ENCODE results near the gene NAT8L. TPM values are rescaled to one million over a fixed set of nuclear protein-coding genes. Genes with fewer than 3 reads are reported as not detected.

NAT8L gene
- total RNA-seq, 2 experiments from 2014 or later: 0.07 TPM; not detected in 1

DNA sequence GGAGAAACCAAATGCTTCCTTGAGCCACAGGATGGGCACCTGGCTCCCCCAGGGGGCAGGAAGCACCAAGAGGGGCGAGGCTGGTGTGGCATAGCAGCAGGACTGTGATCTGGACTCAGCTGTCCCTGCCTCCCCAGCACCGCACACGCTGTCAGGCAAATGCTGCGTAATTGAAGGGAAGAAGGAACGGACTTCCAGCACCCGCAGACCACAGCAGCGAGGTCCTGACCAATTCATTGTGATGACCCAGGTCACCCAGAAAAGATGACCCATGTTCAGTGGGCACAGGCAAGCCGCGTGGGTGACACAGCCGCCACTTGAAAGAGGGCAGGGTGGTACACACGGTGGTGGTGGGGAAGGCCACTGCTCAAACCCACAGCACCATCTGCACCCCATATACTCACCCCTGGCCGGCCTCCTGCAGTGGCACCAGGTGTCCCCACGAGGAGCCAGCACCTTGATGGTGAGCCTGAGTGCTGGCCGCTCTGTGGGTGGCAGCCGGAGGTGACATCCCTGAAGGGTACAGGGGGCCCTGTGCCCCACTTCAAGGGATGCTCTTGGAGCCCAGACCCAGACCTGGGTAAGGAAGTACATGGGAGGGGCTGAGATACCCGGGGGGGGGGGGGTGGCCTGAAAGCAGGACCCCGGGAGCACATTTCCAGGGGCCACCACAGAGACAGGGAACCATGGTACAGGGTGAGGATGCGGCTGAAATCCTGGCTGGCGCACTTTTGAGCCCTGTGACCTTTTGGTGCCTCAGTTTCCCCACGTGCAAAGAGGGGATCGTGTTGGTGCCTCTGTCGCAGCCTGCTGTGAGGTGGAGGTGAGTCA is 11.5 kb downstream of the NAT8L start:
- Mint-ChIP-seq H3K36me3 (ENCODE audit: low read depth) (no peaks in the 10 kb centered on the region), H3K4me1 (no peaks in the 10 kb centered on the region), H3K4me3 (no peak overlapping the region)

DNA sequence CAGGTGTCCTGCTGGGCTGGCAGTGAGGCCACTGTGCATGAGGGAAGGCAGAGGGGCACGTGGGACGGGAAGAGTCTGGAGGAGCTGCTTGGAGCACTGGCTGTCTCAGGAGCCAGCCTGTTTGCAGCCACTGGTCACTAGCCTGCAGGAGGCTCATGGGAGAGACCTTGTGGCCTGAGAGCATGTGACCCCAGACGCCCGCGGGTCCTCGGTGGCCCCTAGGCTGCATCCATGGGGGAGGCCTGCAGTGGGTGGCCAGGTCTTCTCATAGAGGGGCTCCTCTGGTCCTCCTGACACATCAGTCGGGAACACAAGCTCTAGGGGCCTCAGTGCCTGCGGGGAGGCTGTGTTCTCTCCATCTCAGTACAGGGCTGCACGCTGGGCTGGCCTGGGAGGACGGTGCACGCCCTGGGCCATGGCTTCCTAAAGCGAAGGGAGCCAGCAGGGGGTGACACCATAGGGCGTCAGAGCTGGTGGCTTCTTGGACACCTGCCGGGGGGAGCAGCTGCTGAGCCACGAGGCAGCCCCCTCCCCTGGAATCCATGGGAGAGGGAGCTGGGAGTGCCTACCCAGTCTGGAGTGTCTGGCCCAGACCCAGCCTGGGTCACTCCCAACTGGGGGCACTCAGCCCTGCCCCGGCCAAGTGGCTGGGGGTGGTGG is 12.3 kb downstream of the NAT8L start:
- Mint-ChIP-seq H3K27me3 (no peaks in the 10 kb centered on the region), H3K36me3 (ENCODE audit: low read depth) (no peaks in the 10 kb centered on the region), H3K9me3 (no peaks in the 10 kb centered on the region), H3K27ac (no peak overlapping the region), H3K4me1 (no peaks in the 10 kb centered on the region), H3K4me3 (no peak overlapping the region)
- CTCF ChIA-PET: interaction anchor here (0.6 to 1.2 kb wide), 2 partner anchors 8 to 124 kb away, joined by 3 to 4 read pairs; no protein-coding TSS in a partner anchor
- POLR2A ChIA-PET: no interaction called here
- DNase-seq: no peak

More for the DNA sequence above, 11.5 kb downstream of the NAT8L start:
- Mint-ChIP-seq H3K9me3 (no peaks in the 10 kb centered on the region), H3K27ac (no peak overlapping the region), H3K27me3 (no peaks in the 10 kb centered on the region)
- ChIA-PET POLR2A (no interaction called here), CTCF (no interaction called here)
- DNase-seq: no peak

DNA sequence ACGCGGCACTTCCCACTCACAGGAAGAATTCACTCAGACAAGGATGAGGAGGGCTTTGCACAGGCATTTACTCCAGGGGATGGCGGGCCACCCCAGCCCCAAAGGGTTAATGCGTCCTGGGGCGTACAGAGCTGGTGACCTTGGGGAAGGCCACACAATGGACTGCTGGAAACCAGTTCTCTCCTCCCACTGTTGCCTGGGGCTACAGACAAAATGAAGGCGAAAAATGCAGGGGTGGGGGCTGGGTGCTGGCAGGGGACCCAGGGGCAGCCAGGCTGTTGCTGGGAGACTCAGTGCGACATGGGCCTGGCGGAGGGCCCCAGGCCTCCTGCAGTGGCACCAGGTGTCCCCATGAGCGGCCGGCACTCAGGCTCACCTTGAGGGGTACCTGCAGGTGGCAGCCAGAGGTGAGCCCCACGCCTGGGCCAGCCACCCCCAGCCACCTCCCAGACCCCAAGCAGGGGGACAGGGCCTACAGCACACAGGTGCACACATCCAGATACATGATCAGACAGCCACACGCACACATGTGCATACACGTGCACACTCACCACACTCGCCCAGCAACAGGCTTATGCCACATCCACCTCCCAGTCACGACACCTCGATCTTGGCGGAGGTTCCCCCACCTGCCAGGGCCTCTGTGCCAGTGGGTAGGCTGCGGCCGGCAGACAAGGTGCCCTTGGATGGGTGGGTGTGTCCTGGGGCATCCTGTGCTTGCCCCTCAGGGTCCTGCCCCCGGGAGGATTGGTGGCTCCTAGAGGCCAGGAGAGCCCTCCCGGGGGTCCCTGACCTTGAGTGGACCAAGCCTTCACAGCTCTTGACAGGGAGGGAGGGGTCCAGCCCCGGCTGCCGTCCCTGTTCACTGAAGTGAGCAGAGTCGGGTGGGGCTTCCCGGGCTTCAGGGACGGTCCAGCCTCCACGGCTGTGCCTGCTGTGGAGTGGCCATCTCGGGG is 13.1 kb downstream of the NAT8L start:
- Mint-ChIP-seq H3K36me3 (ENCODE audit: low read depth) (no peaks in the 10 kb centered on the region), H3K27me3 (no peaks in the 10 kb centered on the region), H3K4me1 (no peaks in the 10 kb centered on the region), H3K9me3 (no peaks in the 10 kb centered on the region), H3K27ac (no peak overlapping the region), H3K4me3 (no peak overlapping the region)
- CTCF ChIA-PET: interaction anchor here (0.6 to 1.2 kb wide), 2 partner anchors 9 to 123 kb away, joined by 3 to 4 read pairs; no protein-coding TSS in a partner anchor
- POLR2A ChIA-PET: no interaction called here
- no peak for DNase-seq

DNA sequence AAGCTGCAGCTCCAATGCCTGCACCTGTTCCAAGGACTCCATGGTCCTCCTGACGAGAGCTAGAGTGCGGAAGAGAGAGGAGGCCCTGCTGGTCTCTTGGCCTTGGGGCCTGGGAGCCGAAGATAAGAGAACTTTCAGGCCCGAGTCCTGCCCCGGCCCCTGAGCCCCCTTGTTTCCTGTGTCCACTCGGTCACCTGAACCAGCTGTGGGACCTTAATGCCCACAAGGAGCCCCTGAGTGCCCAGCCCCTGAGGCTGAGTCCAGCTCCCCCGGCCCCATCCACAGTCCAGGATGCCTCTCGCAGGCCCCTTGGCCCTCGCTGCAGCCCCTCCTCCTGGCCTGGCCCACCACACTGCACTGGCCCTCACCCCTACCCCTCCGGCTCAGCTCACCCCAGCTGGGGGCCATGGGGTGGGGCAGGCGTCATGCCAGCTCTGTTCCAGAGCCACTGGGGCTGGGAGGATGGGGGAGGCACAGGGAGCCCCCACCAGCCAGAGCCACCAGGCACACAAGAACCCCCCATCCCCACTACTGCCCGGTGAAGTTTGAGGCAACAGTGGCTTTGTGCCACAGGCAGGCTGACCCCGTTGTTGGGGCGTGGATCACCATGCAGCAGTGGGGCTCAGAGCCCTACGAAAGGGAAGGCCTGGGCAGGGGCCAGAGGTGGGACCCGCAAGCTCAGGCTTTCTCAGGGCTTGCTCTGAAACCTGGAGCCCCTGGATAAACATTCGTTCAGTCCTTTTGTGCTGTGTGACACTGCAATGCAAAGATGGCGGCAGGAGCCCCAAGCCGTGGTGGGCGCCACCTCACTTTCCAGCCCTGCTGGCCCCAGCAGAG is 14.1 kb downstream of the NAT8L start:
- Mint-ChIP-seq H3K9me3 (no peaks in the 10 kb centered on the region), H3K4me3 (no peak overlapping the region), H3K27me3 (no peaks in the 10 kb centered on the region), H3K27ac (no peak overlapping the region), H3K4me1 (no peaks in the 10 kb centered on the region), H3K36me3 (ENCODE audit: low read depth) (no peaks in the 10 kb centered on the region)
- no peak for DNase-seq
- ChIA-PET CTCF (interaction anchor here (1.2 kb wide), 1 partner anchor 10 kb away, joined by 3 read pairs; no protein-coding TSS in a partner anchor), POLR2A (interaction anchor here (0.6 kb wide), 1 partner anchor 83 kb away, joined by 6 read pairs; no protein-coding TSS in a partner anchor)

DNA sequence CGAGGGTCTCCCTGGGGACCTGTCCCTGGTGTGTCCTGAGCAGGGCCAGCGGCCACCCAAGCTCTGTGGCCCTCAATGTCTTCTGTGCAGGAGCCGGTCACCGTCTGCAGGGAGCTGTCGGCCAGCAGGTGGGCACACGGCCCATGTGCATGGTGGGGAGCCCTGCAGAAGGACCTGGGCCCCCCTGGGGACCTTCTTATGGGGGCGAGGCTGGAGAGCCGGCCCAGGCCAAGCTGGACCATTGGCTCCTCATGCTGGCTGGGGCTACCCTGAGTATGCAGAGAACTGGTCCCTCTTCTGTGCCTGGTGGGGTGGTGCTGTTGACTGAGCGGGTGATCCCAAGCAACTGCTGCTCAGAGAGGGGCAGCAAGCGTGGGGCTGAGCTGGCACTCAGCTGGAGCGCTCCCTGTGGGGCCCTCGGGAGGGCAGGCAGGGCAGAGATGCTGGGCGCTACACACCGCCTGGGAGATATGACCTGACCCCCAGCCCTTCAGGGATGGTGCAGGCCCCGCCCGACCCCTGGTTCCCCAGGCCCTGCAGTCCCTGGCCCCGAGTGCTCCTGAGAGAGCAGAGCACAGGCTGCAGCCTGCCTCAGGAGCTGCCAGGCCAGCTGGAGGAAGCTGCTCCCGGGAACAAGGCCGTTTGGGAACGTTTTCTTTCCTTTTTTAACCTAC is 14.8 kb downstream of the NAT8L start:
- CTCF ChIA-PET: interaction anchor here (1.5 kb wide), 1 partner anchor 14 kb away, joined by 6 read pairs; no protein-coding TSS in a partner anchor
- H3K27ac Mint-ChIP-seq: no peak overlapping the region
- no peaks in the 10 kb centered on the region for H3K27me3 Mint-ChIP-seq
- no peaks in the 10 kb centered on the region for H3K9me3 Mint-ChIP-seq
- H3K4me1 Mint-ChIP-seq: no peaks in the 10 kb centered on the region
- POLR2A ChIA-PET: interaction anchor here (0.6 kb wide), 1 partner anchor 82 kb away, joined by 6 read pairs; no protein-coding TSS in a partner anchor
- no peak for DNase-seq
- H3K36me3 Mint-ChIP-seq (ENCODE audit: low read depth): no peaks in the 10 kb centered on the region
- H3K4me3 Mint-ChIP-seq: no peak overlapping the region

DNA sequence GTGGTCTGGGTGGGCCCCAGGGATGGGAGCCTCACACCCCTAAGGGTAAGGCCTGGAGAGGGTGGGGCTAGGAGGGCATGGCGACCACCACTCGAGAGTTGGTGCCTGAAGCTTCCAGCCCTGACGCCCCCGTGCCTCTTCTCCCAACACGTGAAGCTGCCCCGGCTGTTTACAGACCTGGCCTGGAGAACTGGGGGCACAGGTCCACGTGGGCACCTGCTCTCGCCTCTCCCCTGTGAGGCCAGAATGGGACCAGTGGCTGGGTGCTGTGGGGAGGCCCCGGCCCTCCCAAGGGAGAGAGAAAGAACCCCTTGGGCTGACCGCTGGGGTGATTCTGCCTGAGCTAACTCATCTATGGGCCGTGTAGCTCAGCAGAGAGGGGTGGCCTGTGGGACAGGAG is 15.5 kb downstream of the NAT8L start:
- no peaks in the 10 kb centered on the region for H3K36me3 Mint-ChIP-seq (ENCODE audit: low read depth)
- H3K4me3 Mint-ChIP-seq: no peak overlapping the region
- no peaks in the 10 kb centered on the region for H3K4me1 Mint-ChIP-seq
- H3K27ac Mint-ChIP-seq: no peak overlapping the region
- no peaks in the 10 kb centered on the region for H3K27me3 Mint-ChIP-seq
- ChIA-PET CTCF (interaction anchor here (1.5 kb wide), 1 partner anchor 14 kb away, joined by 6 read pairs; no protein-coding TSS in a partner anchor), POLR2A (no interaction called here)
- no peaks in the 10 kb centered on the region for H3K9me3 Mint-ChIP-seq
- no peak for DNase-seq

DNA sequence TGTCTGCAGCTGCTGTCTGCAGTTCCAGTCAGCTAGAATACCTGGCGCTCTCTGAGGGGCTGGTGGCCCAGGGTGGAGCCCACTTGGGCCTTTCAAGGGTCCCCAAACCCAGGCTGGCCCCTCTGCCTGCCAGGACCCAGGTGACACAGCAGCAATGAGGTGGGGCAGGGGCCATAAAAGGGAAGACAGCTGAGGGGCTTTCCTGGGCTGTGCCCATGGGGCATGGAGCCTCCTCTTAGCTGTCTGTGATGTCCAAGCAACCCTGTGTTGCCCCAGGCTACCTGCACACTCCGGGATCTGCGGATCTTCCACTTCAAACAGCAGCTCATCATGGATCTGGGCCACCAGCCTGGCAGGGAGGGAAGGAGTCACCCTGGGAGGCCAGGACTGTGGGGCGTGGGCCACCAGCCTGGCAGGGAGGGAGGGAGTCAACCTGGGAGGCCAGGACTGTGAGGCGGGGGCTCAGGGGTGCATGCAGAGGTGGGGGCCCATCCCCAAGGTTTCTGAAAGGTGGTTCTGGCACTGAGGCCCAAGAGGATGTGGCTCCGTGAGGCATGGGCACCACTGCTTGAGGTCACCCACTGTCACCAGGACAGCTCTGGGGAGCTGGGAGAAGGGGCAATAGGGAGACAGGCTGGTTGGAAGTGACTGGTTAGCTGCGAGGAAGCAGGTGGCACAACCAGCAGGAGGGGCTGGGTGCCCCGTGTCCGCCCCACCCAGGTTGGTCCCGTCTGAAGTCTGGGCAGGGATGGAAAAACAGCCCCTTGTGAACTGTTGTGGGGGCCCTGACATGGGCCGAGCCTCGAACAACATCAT is 16.3 kb downstream of the NAT8L start:
- POLR2A ChIA-PET: no interaction called here
- CTCF ChIA-PET: interaction anchor here (0.6 to 1.5 kb wide), 2 partner anchors 13 to 144 kb away, joined by 3 to 6 read pairs; no protein-coding TSS in a partner anchor
- H3K4me1 Mint-ChIP-seq: no peaks in the 10 kb centered on the region
- H3K9me3 Mint-ChIP-seq: no peaks in the 10 kb centered on the region
- H3K4me3 Mint-ChIP-seq: no peak overlapping the region
- DNase-seq: no peak
- no peaks in the 10 kb centered on the region for H3K27me3 Mint-ChIP-seq
- H3K36me3 Mint-ChIP-seq (ENCODE audit: low read depth): no peaks in the 10 kb centered on the region
- H3K27ac Mint-ChIP-seq: no peak overlapping the region

DNA sequence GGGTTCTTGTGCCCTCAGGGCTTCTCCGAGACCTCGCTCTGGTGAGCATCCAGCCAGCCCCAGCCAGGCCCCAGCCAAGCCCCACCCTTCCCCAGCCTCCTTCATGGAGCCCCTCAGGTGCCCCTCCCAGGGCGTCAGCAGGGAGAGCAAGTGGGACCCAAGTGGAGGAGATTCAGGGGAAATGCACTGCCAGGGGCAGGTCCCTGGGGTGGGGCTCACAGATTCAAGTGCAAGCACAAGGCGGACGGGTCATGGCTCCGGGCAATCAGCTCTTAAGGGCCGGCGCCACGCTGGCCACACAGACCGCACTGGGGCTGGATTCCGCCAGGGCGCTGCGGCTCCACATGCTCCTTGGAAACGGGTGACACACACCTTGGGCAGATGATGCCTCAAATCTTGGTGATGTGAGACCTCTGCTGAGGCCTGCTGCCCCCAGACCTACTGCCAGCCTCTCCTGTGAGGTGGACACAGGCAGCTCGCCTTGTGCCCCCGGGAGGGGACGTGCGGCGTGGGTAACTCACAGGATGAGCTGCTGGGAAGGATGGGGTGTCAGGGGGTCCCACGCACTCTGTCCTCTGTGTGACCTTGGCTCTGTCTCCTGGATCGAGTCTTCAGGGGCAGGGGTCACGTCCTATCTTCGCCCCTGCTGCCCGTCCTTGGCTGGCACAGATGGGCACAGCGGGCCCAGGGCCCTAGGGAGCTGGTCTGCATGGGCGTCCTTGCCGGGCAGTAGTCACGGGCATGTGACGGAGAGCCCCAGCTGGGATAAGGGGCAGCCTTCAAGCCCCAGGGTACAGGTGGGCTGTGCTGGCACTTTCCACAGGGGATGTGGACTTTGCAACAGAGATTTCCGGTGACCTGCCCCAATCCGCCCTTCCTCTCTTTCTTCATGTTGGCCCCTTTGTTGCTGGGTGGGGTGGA is 17.1 kb downstream of the NAT8L start:
- Mint-ChIP-seq H3K27ac (no peak overlapping the region), H3K4me3 (no peak overlapping the region), H3K36me3 (ENCODE audit: low read depth) (no peaks in the 10 kb centered on the region), H3K27me3 (no peaks in the 10 kb centered on the region), H3K9me3 (no peaks in the 10 kb centered on the region), H3K4me1 (no peaks in the 10 kb centered on the region)
- POLR2A ChIA-PET: no interaction called here
- DNase-seq: no peak
- CTCF ChIA-PET: interaction anchor here (0.6 to 1.5 kb wide), 2 partner anchors 12 to 145 kb away, joined by 3 to 6 read pairs; no protein-coding TSS in a partner anchor

DNA sequence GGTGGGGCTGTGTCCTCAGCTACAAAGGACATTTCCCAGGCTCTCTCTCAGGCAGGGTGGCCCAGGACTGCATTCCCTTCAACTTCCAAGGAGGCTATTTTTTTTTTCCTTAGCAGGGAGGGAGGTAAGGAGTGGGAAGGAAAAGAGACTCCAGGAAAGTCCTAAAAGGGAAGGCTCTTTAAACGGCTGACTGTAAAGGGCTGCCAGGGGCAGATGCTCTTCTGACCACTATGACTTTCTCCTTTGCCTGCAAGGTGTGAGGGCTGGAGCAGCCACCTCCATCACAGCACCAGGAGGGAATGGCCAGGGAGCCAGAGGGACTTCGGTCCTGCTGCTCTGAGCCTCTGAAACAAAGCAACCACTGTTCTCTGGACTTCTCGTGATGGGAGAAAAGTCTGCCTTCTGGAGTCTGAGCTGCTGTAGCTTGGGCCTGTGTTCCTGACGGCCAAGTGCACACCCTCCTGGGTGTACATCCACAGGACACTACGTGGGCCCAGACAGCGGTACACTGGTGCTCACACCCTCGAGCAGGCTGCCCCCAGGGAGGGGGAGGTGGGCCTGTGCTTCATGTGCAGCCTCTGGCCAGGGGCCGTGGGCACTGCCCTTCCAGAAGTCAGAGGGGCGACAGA is 17.9 kb downstream of the NAT8L start:
- DNase-seq: no peak
- Mint-ChIP-seq H3K4me1 (no peaks in the 10 kb centered on the region), H3K27me3 (no peaks in the 10 kb centered on the region), H3K36me3 (ENCODE audit: low read depth) (no peaks in the 10 kb centered on the region), H3K4me3 (no peak overlapping the region), H3K9me3 (no peaks in the 10 kb centered on the region), H3K27ac (no peak overlapping the region)
- CTCF ChIA-PET: no interaction called here
- POLR2A ChIA-PET: no interaction called here
